Ramos (cell line): Measurements from ENCODE around the gene NAPSA.

ENCODE experiments used
- in situ Hi-C: fragments of 300-500 bp; cut with MboI; formaldehyde crosslinking; loops from one replicate; pipeline ENCODE4 v1.14.3; 2022; ENCODE audit warnings: low sequenced_read_pairs; ENCODE audit not compliant: unreplicated experiment

NAPSA gene

GRCh38 chr19:50384685-50385535, 19.5 kb upstream of the NAPSA start:
- in situ Hi-C loops, result no loop called here

GRCh38 chr19:50383852-50384684, 18.6 kb upstream of the NAPSA start, which contains the start of gene POLD1:
Gene POLD1 (plus strand): TSS chr19:50384347. CDS start chr19:50398852, 14,505 bp downstream.
- in situ Hi-C loops, result no loop called here

GRCh38 chr19:50383001-50383851, 17.8 kb upstream of the NAPSA start:
- in situ Hi-C loops, result no loop called here

- in situ Hi-C loops, result no loop called here
Measured at GRCh38 chr19:50381881-50382729, 16.7 kb upstream of the NAPSA start.

- in situ Hi-C loops, result no loop called here
Measured at GRCh38 chr19:50380751-50381151, 15.3 kb upstream of the NAPSA start.

- in situ Hi-C loops, result no loop called here
Measured at GRCh38 chr19:50380137-50380536, 14.7 kb upstream of the NAPSA start.

GRCh38 chr19:50379602-50380001, 14.2 kb upstream of the NAPSA start:
- in situ Hi-C loops, result no loop called here

- in situ Hi-C loops, result no loop called here
Measured at GRCh38 chr19:50378863-50379236, 13.4 kb upstream of the NAPSA start.

GRCh38 chr19:50378169-50378862, 12.9 kb upstream of the NAPSA start:
- in situ Hi-C loops, result no loop called here

GRCh38 chr19:50377517-50377916, 12.1 kb upstream of the NAPSA start:
- in situ Hi-C loops, result no loop called here

GRCh38 chr19:50377051-50377461, 11.6 kb upstream of the NAPSA start:
- in situ Hi-C loops, result no loop called here

GRCh38 chr19:50376166-50377050, 11.0 kb upstream of the NAPSA start, which contains the start of gene NR1H2:
Gene NR1H2 (plus strand): TSS chr19:50376457. CDS start chr19:50377606, 1,149 bp downstream.
- in situ Hi-C loops, result no loop called here

GRCh38 chr19:50371914-50372475, 6.6 kb upstream of the NAPSA start:
- in situ Hi-C loops, result no loop called here

- in situ Hi-C loops, result loop anchor here (5.0 kb wide), 1 partner anchor 93 kb away; no protein-coding TSS in a partner anchor
Measured at GRCh38 chr19:50368649-50369570, 3.5 kb upstream of the NAPSA start.

- in situ Hi-C loops, result no loop called here
Measured at GRCh38 chr19:50362656-50363424, 2.6 kb downstream of the NAPSA start.

- in situ Hi-C loops, result no loop called here
Measured at GRCh38 chr19:50362030-50362412, 3.4 kb downstream of the NAPSA start.
